ENCODE measurements around the gene MYLK2. TPM values are rescaled to one million over a fixed set of nuclear protein-coding genes. Genes with fewer than 3 reads are reported as not detected.

The MYLK2 gene
- total RNA-seq, 1 donor from 2014 or later: not detected

DNA sequence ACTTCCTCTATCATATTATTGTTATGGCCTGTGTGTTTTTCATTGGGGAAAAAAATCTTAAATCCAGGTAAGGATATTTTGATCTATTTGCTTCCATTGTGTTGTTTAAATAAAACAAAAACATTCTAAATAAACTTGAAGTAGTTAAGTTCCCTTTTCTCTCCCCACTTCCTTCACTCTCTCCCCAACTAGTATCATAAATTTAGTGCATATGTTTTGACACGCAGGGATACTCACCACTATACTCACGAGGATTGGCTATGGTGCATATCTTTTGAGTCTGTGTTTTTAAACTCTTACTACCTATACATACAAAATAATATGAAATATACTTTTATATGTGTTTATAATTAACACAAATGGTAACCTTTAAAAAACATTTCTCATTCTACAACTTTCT lies 56.5 kb downstream of the MYLK2 start:
- H3K9me3 ChIP-seq: no peaks in the 10 kb centered on the region
- DNase-seq (no peak), ATAC-seq (no peak)
- H3K36me3 ChIP-seq: no peaks in the 10 kb centered on the region
- H3K4me3 ChIP-seq: no peak overlapping the region
- TF ChIP-seq, protein P1, sequence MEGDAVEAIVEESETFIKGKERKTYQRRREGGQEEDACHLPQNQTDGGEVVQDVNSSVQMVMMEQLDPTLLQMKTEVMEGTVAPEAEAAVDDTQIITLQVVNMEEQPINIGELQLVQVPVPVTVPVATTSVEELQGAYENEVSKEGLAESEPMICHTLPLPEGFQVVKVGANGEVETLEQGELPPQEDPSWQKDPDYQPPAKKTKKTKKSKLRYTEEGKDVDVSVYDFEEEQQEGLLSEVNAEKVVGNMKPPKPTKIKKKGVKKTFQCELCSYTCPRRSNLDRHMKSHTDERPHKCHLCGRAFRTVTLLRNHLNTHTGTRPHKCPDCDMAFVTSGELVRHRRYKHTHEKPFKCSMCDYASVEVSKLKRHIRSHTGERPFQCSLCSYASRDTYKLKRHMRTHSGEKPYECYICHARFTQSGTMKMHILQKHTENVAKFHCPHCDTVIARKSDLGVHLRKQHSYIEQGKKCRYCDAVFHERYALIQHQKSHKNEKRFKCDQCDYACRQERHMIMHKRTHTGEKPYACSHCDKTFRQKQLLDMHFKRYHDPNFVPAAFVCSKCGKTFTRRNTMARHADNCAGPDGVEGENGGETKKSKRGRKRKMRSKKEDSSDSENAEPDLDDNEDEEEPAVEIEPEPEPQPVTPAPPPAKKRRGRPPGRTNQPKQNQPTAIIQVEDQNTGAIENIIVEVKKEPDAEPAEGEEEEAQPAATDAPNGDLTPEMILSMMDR (IDR thresholded peaks at IDR 0.05): no peak
- intact Hi-C loops (cut with DNase I): no loop called here
- H3K27ac ChIP-seq: no peak overlapping the region
- H3K27me3 ChIP-seq: no peaks in the 10 kb centered on the region
- H3K4me1 ChIP-seq: peaks cover 2% of the 10 kb centered on the region

DNA sequence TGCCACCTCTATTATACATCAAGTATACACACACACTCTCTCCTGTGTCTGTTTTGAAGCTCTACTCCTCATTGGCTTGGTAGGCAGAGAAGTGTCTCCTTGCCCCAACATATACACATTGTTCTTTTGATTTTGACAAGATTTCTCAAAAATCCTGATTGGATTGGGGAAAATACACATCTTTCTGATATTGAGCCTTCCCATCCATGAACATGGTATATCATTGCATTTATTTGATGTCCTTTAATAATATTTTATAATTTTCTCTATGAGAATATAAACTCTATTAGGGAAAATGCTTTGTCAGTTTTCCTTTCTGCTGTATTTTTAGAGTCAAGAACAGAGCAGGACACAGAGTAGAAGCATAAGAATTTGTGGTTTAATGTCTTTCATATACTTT lies 58.5 kb downstream of the MYLK2 start:
- no peaks in the 10 kb centered on the region for H3K4me1 ChIP-seq
- H3K27me3 ChIP-seq: no peaks in the 10 kb centered on the region
- TF ChIP-seq, protein P1 (IDR thresholded peaks at IDR 0.05): no peak
- DNase-seq (no peak), ATAC-seq (no peak)
- no peaks in the 10 kb centered on the region for H3K9me3 ChIP-seq
- intact Hi-C loops (cut with DNase I): no loop called here
- H3K27ac ChIP-seq: no peak overlapping the region
- no peak overlapping the region for H3K4me3 ChIP-seq
- H3K36me3 ChIP-seq: no peaks in the 10 kb centered on the region

DNA sequence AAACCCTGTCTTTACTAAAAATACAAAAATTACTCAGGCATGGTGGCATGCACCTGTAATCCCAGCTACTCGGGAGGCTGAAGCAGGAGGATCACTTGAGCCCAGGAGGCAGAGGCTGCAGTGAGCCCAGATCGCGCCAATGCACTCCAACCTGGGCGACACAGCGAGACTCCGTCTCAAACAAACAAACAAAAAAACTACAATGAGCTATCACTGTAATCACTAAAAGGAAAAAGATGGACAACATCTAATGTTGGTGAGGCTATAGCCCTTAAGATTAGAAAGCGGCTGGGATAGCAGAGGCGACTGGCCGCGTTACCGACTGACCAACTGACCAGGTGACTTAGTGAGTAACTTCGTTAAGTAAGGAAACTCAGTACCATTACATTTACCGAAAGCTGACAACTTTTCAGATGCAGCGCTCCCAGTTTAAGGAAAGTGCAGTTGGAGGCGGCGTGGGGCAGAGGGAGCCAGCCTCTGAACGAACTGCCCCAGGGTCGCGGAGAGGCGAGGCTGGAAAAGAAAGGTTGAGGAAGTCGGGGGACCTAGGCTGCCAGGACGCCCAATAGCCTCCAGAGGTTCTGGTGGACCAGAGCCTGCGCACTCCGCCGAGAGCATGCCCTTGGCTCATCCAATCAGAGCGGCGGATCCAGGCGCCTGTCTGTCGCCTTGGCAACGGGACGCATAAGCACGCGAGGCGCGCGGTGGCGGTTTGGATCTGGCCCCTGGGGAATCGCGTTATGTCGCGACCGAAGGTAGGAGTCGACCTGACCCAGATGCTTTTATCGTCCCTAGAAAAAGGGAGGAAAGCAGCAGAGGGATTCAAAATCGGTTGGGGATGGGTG lies 60.2 kb downstream of the MYLK2 start:
- no peaks in the 10 kb centered on the region for H3K27me3 ChIP-seq
- TF ChIP-seq, protein P1 (IDR thresholded peaks at IDR 0.05): peak; percentile 16
- H3K36me3 ChIP-seq: no peaks in the 10 kb centered on the region
- intact Hi-C loops (cut with DNase I): no loop called here
- H3K27ac ChIP-seq: peak overlapping the region; percentile 70
- peak overlapping the region; percentile 62 for H3K4me3 ChIP-seq
- H3K4me1 ChIP-seq: no peaks in the 10 kb centered on the region
- ATAC-seq (peak; percentile 99), DNase-seq (peak; percentile 97)
- no peaks in the 10 kb centered on the region for H3K9me3 ChIP-seq

DNA sequence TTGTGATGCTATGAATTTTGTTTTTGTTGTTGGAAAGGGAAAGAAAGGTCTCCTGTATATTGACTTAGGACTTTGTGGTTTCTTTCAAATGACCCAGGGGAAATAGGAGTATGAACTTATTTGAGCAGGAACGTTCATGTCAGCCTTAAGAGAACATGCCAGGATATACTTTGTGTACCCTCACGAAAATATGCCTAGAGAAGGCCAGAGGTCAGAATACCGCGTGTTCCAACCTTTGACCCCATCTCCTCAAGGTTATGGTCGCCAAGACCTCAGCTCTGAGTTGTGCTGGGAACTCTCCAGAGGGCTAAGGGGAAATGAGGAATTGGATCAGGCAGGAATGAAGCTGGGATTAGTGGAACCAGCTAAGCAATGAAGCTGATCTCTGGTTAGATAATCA lies 62.8 kb downstream of the MYLK2 start:
- TF ChIP-seq, protein P1 (IDR thresholded peaks at IDR 0.05): no peak
- no peak for ATAC-seq
- intact Hi-C loops (cut with DNase I): no loop called here

DNA sequence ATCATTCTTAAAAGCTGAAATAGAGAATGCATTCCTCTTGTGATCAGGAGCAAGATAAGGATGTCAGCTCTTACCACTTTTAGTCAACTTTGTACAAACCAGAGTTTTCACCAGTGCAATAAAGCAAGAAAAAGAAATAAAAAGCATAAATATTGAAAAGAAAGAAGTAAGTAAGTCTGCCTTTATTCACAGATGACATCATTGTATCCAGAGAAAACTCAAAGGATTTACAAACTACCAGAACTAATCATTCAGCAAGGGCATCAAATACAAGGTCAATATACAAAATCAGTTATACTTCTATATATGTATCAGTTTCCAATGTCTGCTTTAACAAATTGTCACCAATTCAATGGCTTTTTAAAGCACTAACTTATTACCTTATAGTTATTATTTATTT lies 64.7 kb downstream of the MYLK2 start:
- Histone ChIP-seq H3K36me3 (no peaks in the 10 kb centered on the region), H3K27me3 (no peaks in the 10 kb centered on the region), H3K27ac (no peak overlapping the region), H3K4me1 (no peaks in the 10 kb centered on the region), H3K4me3 (no peak overlapping the region), H3K9me3 (no peaks in the 10 kb centered on the region)
- ATAC-seq (no peak), DNase-seq (no peak)
- TF ChIP-seq, protein P1 (IDR thresholded peaks at IDR 0.05): no peak
- intact Hi-C loops (cut with DNase I): no loop called here

More for the DNA sequence above, 62.8 kb downstream of the MYLK2 start:
- Histone ChIP-seq H3K9me3 (no peaks in the 10 kb centered on the region), H3K36me3 (no peaks in the 10 kb centered on the region), H3K4me3 (no peak overlapping the region), H3K27ac (no peak overlapping the region), H3K4me1 (no peaks in the 10 kb centered on the region), H3K27me3 (no peaks in the 10 kb centered on the region)
- DNase-seq: no peak

Other genes with a start within 250 kb of the MYLK2 start
- gene ID1, start 214.1 kb upstream of the MYLK2 start, total RNA-seq: 515 TPM
- 19.1 TPM for gene COX4I2, start 181.4 kb upstream of the MYLK2 start, total RNA-seq
- gene BCL2L1, start 96.5 kb upstream of the MYLK2 start, total RNA-seq: 174 TPM
- gene TPX2, start 80.1 kb upstream of the MYLK2 start, total RNA-seq: 1.6 TPM
- gene FOXS1, start 26.2 kb downstream of the MYLK2 start, total RNA-seq: 3.3 TPM
- gene DUSP15, start 51.2 kb downstream of the MYLK2 start, total RNA-seq: 2.4 TPM
- gene TTLL9, start 51.3 kb downstream of the MYLK2 start, total RNA-seq: 0.49 TPM
- 8.0 TPM for gene PDRG1, start 132.7 kb downstream of the MYLK2 start, total RNA-seq
- gene XKR7, start 148.8 kb downstream of the MYLK2 start, total RNA-seq: 0.09 TPM
- 23.2 TPM for gene CCM2L, start 191.1 kb downstream of the MYLK2 start, total RNA-seq
- gene HCK, start 232.9 kb downstream of the MYLK2 start, total RNA-seq: 49.0 TPM